ENCODE data around the gene KRABD2.
"Not testable (repeated sequence)": the region's sequence is repeated elsewhere in the genome, so short reads cannot be mapped to it uniquely, and the experiment has no call there.

The KRABD2 gene

GRCh38 chr17:8376271-8377067 is at the start of gene KRABD2:
Gene KRABD2 (minus strand): TSS chr17:8376704.
- DNase-seq (ENCODE audit: low read depth), result peak; percentile 85

- no peak for DNase-seq (ENCODE audit: low read depth)
Measured at GRCh38 chr17:8421571-8421970, 45.1 kb upstream of the KRABD2 start.

GRCh38 chr17:8420041-8420934 is 43.8 kb upstream of the KRABD2 start:
- DNase-seq (ENCODE audit: low read depth), result no peak

- DNase-seq (ENCODE audit: low read depth), result no peak
Measured at GRCh38 chr17:8419305-8419704, 42.8 kb upstream of the KRABD2 start.

GRCh38 chr17:8418471-8418870 is 42.0 kb upstream of the KRABD2 start:
- no peak for DNase-seq (ENCODE audit: low read depth)

DNA sequence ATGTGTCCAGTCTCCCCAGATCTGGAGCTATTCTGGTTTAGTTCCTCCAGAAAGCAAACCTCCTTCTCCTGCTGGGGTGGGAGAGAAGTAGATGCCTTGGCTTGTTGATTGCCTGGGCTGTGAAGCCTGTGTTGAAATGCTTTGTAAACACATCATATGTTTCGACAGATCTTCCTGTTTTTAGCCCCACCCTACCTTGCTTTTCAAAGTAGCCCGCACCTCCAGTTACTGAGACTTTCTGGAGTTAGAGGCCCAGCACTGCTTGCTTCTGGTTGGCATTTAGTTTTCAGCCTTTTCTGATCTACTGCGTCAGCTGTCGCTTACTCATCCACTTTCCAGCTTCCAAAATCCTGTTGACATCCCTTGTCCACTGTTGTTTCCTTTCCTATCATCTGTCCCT is 41.3 kb upstream of the KRABD2 start:
- no peak for DNase-seq (ENCODE audit: low read depth)

- DNase-seq (ENCODE audit: low read depth), result no peak
Measured at GRCh38 chr17:8413938-8414337, 37.4 kb upstream of the KRABD2 start.

- DNase-seq (ENCODE audit: low read depth), result no peak
Measured at GRCh38 chr17:8413328-8413727, 36.8 kb upstream of the KRABD2 start.

GRCh38 chr17:8412089-8412488 is 35.6 kb upstream of the KRABD2 start:
- DNase-seq (ENCODE audit: low read depth), result no peak

DNA sequence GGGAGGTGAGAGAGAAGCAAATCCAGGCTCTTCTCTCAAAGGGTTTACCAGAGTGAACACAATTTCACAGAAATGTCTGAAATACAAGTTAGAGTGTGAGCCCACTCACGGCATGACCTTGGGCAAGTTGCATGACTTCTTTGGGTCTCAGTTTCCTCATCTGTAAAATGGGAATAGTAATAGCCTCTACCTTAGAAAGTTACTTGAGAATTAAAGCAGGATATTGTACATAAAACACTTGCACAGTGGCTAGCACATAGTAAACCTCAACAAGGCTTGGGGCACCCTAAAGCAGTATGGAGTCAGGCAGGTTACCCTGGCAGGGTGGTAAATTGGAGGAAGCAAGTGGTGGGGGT is 34.4 kb upstream of the KRABD2 start:
- no peak for DNase-seq (ENCODE audit: low read depth)

DNA sequence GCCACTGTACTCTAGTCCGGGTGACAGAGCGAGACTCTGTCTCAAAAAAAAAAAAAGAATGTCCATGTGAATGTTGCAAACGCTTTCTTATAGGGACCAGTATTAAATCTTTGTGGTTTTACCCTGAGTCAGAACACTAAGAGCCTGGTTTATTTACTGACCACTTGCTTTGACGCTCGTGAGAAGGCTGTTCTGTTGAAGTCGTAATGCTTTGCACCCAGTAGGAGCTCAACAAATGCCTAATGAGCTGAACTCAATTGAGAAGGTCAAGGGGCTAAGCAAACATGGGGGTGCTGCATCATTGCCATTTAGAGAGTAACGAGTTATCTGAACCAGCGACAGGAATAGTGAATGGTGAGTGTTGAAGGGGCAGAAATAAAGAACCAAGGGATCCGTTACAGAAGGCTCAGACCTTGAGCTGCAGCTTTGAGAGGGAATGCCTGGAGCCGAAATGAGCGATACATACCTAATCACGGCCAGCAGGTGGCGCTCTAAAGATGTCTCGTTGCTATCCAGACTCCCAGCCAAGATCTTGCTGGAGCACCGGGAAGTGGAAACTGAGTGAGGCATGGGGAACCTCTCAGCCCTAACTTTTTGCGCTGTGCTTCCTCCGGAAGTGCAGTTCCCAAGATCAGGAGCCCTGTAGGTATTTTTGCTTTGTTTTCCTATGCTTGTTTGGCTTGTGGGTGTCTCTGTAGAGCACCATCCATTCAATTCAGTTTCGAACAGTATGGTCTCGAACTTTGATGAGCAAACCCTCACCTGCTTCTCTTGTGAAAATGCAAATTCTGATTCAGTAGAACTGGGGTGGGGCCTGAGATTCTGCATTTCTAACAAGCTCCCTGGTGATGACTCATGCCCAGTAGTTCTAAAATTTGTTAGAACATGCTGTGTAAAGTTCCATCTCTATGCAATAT is 33.7 kb upstream of the KRABD2 start:
- DNase-seq (ENCODE audit: low read depth), result peak; percentile 73

- DNase-seq (ENCODE audit: low read depth), result no peak
Measured at GRCh38 chr17:8408371-8408770, 31.9 kb upstream of the KRABD2 start.

DNA sequence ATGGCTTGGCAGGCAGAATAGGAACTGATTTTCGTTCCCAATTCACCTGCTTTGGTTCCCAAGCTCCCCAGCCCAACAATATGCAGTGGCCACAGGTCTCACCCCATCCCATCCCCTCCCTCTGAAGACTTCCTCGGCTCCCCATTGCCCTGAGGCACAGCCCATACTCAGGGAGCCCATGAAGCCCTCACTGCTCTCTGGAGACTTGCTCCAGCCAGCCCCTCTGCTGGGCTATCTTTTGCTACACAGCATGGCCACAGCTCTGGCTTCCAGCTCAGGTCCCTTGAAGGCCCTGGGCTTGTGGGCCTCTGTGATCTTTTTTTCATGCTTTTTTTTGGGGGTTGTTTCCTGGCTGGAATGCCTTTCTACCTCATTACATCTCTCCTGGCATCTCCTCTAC is 29.7 kb upstream of the KRABD2 start:
- no peak for DNase-seq (ENCODE audit: low read depth)

GRCh38 chr17:8405499-8406016 is 29.1 kb upstream of the KRABD2 start:
- no peak for DNase-seq (ENCODE audit: low read depth)

- DNase-seq (ENCODE audit: low read depth), result no peak
Measured at GRCh38 chr17:8402921-8403536, 26.5 kb upstream of the KRABD2 start.

GRCh38 chr17:8401107-8401506 is 24.6 kb upstream of the KRABD2 start:
- no peak for DNase-seq (ENCODE audit: low read depth)

DNA sequence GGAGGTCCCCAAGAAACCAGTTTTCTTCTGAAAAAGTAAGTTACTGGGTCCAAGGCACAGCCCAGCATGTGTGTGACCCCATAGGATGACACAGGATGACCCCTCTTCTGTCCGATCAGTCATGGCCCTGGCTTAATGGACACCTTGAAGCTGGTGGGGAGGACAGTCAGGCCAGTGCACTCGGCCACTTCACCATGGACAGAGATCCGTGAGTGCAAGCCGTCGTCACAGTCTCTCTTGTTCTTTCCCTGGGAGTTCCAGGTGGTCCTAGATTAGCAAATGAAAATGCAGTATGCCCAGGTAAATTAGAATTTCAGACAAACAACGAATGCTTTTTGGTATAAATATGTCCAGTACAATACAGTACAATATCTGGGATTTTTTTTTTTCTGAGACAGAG is 22.5 kb upstream of the KRABD2 start:
- DNase-seq (ENCODE audit: low read depth), result no peak

DNA sequence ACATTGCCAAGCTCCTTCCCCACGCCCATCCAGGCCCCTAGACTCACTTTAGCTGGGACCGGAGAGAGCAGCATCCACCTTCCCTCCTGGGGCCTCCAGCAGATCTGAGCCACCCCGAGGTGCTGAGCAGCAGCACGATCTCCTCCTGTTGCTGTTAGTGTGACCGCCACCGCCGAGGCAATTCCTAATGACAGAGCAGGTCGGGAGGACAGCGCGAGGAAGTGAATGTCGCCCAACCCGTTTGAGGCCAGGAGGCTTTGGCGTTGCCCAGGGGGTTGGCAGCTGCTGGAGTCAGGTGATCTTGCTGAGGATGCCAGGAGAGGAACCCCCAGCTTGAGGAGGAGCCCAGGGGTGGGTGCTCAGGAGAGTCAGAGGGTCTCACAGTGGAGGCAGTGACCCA is 21.1 kb upstream of the KRABD2 start, which contains the start of gene RNF222:
RNF222 (minus strand) TSS at position 192 of the 400 bp plus-strand sequence. CDS start 4,366 bp downstream, outside the sequence.
- no peak for DNase-seq (ENCODE audit: low read depth)

- not testable (repeated sequence) for DNase-seq (ENCODE audit: low read depth)
Measured at GRCh38 chr17:8394497-8394896, 18.0 kb upstream of the KRABD2 start.

DNA sequence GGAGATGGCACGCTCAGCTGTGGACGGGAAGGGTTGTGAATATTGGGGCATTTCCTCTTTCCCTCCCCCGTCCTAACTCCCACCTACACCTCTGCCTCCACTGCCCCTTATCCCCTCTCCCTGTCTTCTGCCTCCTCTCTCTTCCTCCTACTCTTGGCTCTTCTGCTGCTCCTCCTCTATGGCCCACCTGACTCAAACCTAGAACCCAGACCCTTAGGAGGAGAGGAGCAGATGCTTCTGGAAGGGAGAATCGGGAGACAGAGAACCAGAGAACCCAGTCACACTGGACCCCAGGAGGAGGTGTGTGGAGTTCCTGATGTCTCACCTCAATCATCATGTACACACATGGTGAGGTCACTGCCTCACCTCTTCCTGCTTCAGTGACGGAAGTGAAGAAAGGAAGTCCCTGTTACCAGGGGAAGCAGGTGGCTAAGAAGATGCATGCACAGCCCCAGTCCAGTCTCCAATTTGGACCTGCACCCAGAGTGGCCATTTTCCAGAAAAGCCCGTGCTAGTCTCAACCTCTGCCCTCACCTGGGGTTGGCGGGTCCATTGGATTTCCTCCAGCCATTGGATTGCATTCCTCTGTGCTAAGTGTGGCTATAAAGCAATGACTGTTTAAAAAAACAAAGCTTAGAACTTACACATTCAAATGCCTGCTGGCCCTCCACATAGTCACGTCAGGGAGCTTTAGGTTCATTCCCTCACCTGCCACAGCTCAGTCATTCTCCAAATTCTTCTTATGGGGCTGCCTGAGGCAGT is 17.1 kb upstream of the KRABD2 start:
- peak; percentile 22 for DNase-seq (ENCODE audit: low read depth)

Data from T follicular helper cell (primary cell).